Activated CD4-positive, alpha-beta T cell treated with anti-CD3 and anti-CD28 coated beads, Interleukin-2, amount 10 ng/mL, durations not matched to agents 24 days and 14 days (primary cell): ENCODE data around the gene NRIP3. TPM values are rescaled to one million over a fixed set of nuclear protein-coding genes. Genes with fewer than 3 reads are reported as not detected.
"Not testable (repeated sequence)": the region's sequence is repeated elsewhere in the genome, so short reads cannot be mapped to it uniquely, and the experiment has no call there.

Source experiments
- DNase-seq: peaks from one replicate; pipeline ENCODE4 v3.0.0; 2022
- H3K27ac Mint-ChIP-seq: one replicate; pipeline ENCODE4 v1.8.0; 2022; ENCODE audit warnings: mild to moderate bottlenecking, mixed read lengths
- H3K27me3 Mint-ChIP-seq: one replicate; pipeline ENCODE4 v1.8.0; 2022; ENCODE audit warnings: mixed read lengths
- H3K36me3 Mint-ChIP-seq: one replicate; pipeline ENCODE4 v1.8.0; 2022; ENCODE audit warnings: low read depth, mild to moderate bottlenecking, mixed read lengths
- H3K4me1 Mint-ChIP-seq: one replicate; pipeline ENCODE4 v1.8.0; 2021; ENCODE audit warnings: mixed read lengths
- H3K4me3 Mint-ChIP-seq: one replicate; pipeline ENCODE4 v1.8.0; 2022; ENCODE audit warnings: mild to moderate bottlenecking, moderate library complexity, mixed read lengths
- H3K9me3 Mint-ChIP-seq: one replicate; pipeline ENCODE4 v1.8.0; 2021; ENCODE audit warnings: mixed read lengths
- intact Hi-C: fragments of 100-400 bp; cut with micrococcal nuclease; formaldehyde crosslinking; loops from one replicate; pipeline ENCODE4 v1.15.1; 2023
- total RNA-seq: library from RNA; stranded (reverse); gene quantifications from 2 replicates; pipeline ENCODE4 v1.2.3, GENCODE V29; 2022

The NRIP3 gene
- total RNA-seq, 1 donor from 2014 or later = 4.8 TPM

DNA sequence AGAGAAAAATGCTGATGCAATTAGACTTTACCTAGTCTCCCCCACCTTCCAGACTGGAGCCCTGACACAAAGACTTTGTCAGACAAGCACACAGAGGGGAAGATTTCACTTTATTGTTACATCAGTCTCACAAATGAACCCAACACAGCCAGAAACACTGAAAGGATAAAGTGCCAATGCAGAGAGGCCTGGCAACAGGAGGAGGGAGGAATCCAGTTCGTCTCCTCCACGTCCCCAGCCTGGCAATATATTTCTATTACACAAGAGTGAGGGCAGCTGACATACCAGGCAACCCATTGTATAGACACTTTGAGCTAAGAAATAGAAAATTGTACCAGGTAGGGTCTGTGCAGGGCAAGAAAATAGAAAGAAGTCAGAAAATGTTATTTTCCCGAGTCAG, 23.3 kb downstream of the NRIP3 start:
- no peak for DNase-seq
- peaks cover 3% of the 10 kb centered on the region for H3K4me1 Mint-ChIP-seq
- H3K36me3 Mint-ChIP-seq = peaks cover 2% of the 10 kb centered on the region
- no peaks in the 10 kb centered on the region for H3K9me3 Mint-ChIP-seq
- H3K4me3 Mint-ChIP-seq = no peak overlapping the region
- H3K27ac Mint-ChIP-seq = no peak overlapping the region
- intact Hi-C loops = no loop called here
- no peaks in the 10 kb centered on the region for H3K27me3 Mint-ChIP-seq

DNA sequence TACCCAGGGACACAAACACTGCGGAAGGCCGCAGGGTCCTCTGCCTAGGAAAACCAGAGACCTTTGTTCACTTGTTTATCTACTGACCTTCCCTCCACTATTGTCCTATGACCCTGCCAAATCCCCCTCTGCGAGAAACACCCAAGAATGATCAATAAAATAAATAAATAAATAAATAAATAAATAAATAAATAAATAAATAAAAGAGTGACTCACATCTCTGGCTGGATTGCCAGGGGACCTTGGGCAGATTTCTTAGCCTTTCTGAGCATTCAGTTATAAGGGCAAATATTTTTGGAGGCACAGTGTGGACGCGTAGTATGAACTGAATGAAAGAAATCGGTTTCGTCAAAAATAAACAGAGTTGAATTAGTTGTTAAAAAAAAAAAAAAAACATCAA, 24.4 kb downstream of the NRIP3 start:
- DNase-seq, H3K4me3 Mint-ChIP-seq, intact Hi-C loops, H3K36me3 Mint-ChIP-seq, H3K27me3 Mint-ChIP-seq, H3K4me1 Mint-ChIP-seq, H3K9me3 Mint-ChIP-seq, H3K27ac Mint-ChIP-seq: not testable (repeated sequence)

DNA sequence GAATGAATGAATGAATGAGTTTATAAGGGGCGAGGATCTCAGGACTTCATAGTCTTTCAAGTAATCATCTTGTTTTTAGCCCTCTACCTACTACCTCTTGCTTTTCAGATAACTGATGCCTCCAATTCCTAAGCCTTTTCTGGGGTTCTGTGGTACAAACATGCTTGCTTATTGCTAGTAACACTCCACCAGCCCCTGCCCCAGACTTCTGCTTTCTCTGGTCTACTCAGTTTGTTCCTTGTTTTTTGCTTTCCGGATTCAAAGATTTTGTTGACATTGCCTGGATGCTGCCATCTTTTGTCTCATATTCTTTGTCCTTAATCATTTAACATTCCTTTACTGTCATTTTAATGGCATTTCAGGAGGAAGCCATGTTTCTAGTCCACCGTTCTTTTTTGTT, 30.7 kb downstream of the NRIP3 start:
- DNase-seq = no peak
- Mint-ChIP-seq H3K27ac (no peak overlapping the region), H3K4me1 (no peaks in the 10 kb centered on the region), H3K36me3 (no peaks in the 10 kb centered on the region), H3K4me3 (no peak overlapping the region), H3K9me3 (no peaks in the 10 kb centered on the region), H3K27me3 (no peaks in the 10 kb centered on the region)
- intact Hi-C loops = no loop called here

DNA sequence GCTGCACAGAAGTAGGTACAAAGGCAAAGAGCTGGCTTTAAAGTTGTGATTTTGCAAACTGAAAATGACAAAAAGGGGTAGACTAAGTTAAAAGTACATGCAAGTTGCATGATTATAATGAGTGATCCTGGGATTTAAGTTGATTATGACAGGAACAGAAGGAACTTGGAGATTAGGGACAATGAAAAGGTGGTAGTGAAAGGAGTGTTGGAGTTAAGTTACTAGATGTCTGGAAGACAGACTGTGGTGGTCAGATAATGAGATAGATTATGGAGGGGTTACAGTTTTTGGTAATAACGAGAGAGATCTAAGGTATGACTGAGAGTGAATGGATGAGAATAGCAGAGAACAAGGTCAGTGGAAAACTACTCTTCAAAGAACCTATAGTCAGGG, 31.9 kb downstream of the NRIP3 start:
- peaks cover 2% of the 10 kb centered on the region for H3K4me1 Mint-ChIP-seq
- no peak overlapping the region for H3K4me3 Mint-ChIP-seq
- intact Hi-C loops = no loop called here
- no peaks in the 10 kb centered on the region for H3K27me3 Mint-ChIP-seq
- no peaks in the 10 kb centered on the region for H3K36me3 Mint-ChIP-seq
- DNase-seq = no peak
- H3K27ac Mint-ChIP-seq = no peak overlapping the region
- no peaks in the 10 kb centered on the region for H3K9me3 Mint-ChIP-seq

DNA sequence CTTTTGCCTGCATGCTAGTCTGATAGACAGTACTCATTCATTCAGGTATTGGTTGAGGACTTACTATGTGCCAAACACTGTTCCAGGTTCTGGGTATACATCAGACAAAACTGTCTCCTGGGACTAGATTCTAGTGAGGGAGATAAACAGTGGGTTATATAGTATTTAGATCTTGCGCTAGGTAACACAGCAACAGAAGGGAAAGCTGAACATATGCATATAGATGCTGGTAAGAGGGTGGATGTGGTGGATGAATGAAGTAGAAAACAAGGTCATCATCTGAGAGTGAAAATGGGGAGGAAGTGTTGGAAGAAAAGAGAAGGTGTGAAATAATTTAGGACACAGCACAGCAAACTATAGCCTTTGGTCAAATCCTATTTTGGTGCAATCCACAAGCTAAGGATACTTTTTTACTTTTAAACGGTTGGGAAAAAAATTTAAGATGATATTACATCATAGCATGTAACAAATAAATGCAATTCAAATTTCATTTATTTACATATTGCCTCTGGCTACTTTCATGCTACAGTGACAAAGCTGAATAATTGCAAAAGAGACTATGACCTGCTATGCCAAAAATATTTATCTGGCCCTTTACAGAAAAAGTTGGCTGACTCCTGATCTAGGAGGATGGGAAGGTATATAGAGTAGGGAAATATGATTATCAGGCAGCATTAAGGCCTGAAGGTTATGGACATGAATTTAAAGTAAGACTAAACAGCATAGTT, 32.4 kb downstream of the NRIP3 start:
- Mint-ChIP-seq H3K27ac (no peak overlapping the region), H3K4me3 (no peak overlapping the region)
- intact Hi-C loops = no loop called here

DNA sequence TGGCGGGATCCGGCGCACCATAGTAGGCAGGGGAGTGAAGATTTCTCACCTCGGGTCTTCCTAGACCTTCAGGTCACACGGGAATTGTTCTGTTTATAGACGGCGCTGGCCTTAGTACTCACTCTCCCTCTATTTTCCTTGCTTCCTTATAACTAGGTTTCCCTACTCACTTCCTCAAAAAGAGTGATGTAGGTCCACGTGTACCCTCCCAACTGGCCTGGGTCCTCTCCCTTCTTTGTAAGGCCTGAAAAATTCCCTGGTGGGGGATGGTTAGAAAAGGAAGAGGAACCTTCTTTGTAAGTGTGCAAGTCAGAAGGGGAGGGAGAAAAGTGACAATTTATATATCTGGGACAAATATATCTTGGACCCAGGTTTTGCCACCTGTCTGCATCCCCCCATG, 36.6 kb downstream of the NRIP3 start:
- Mint-ChIP-seq H3K27ac (no peak overlapping the region), H3K4me3 (no peak overlapping the region), H3K36me3 (peaks cover 5% of the 10 kb centered on the region), H3K4me1 (peaks cover 26% of the 10 kb centered on the region), H3K27me3 (no peaks in the 10 kb centered on the region), H3K9me3 (no peaks in the 10 kb centered on the region)
- DNase-seq = no peak
- intact Hi-C loops = loop anchor here (10.0 kb wide), 2 partner anchors 608 to 742 kb away; partner anchors contain the start of gene WEE1

More for the DNA sequence above, 32.4 kb downstream of the NRIP3 start:
- Mint-ChIP-seq H3K4me1 (peaks cover 7% of the 10 kb centered on the region), H3K9me3 (no peaks in the 10 kb centered on the region), H3K27me3 (no peaks in the 10 kb centered on the region), H3K36me3 (no peaks in the 10 kb centered on the region)
- DNase-seq = no peak

DNA sequence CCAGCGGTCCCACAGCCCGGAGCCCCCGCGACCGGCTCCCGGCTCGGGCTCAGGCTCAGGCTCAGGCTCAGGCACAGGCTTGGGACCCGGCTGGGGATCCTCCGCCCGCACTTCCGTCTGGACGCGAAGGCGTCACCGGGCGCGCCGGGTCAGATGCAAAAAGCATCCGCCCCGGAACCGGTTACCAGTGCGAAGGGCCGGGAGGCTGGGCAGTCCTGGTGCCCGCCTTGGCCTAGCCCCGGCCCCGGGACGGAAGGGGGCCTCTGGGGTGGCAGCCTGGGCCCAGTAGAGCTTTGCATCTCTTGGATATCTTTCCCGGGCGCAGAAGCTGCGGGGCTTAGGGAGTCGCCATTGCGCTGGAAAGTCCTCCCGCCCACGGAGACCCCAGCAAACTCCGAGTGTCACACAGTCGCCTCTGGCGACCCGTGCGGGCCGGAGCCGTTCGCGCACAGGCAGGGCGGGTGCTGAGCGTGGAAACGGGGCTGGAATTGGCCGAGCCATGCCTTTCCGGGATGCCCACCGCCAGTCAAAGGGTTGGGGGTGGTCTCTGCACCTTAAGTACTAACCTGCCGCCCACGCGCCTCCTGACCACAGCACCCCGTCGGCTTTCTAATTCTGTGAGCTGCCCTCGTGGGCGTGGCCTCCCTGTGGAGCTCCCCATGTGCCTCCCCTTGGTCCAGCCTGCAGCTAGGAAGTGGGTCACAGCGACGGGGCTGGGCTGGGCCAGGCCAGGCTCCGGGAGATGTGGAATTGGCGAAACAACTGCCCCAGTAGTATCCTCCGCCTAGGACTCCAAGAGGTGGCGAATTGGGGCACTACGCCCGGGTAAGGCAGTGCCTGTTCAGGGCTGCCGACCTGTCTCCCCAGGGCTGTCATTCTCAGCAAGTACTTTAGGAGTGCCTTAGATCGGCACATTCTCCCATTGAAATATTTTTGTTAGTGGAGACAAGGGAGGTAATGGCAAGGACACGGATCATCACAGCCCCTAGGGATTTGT, 39.2 kb downstream of the NRIP3 start, which contains the start of gene TMEM9B:
Gene TMEM9B, minus strand, starts transcription at position 119 of the 997 bp plus-strand sequence. CDS start 129 bp downstream, outside the sequence.
- Mint-ChIP-seq H3K4me3 (peak within 1 kb of the TSS; percentile 100), H3K9me3 (no peaks in the 10 kb centered on the region), H3K36me3 (peaks cover 7% of the 10 kb centered on the region), H3K27ac (peak within 1 kb of the TSS; percentile 95), H3K27me3 (no peaks in the 10 kb centered on the region), H3K4me1 (peaks cover 30% of the 10 kb centered on the region)
- peak; percentile 95 for DNase-seq
- intact Hi-C loops = loop anchor here (1.0 to 10.0 kb wide), 9 partner anchors 39 to 977 kb away; partner anchors contain the start of genes AKIP1, EIF3F, IPO7 and WEE1

DNA sequence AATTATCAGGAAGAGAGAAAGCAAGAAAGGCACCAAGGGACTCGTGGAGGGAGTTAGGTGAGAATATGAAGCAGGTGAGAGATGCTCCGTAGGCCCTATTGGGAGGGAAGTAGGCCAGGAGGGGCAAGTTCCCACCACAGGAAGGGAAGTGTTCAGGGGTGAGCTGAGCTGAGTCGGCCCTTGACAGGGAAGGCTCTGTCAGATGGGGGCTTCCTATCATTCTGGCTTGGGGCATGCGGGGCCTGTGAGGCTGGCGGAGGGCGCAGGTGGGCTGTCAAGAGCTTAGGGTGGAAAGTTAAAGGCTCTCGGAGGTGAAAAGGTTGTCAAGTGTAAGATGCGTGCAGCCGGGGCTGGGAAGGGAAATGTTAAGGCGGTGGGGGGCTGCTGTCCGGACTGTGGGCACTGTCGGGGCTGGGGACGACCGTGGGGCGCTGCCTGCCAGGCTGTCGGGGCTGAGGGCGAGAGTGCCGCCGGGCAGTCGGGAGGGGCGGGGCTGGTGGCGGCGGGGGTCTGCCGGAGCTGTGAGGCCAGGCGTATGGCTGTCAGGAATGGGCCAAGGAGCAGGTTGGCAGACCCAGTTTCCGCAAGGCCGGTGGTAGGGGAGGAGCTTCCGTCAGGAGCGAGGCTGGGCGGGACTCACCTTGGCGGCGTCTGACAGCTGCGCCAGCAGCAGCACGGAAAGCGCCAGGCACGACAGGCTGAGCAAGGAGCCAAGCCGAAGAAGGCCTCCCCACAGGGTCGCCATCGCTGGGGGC, 40.1 kb downstream of the NRIP3 start:
- H3K9me3 Mint-ChIP-seq = no peaks in the 10 kb centered on the region
- peak overlapping the region; percentile 100 for H3K4me3 Mint-ChIP-seq
- peak; percentile 94 for DNase-seq
- H3K27me3 Mint-ChIP-seq = no peaks in the 10 kb centered on the region
- peaks cover 7% of the 10 kb centered on the region for H3K36me3 Mint-ChIP-seq
- peaks cover 33% of the 10 kb centered on the region for H3K4me1 Mint-ChIP-seq
- intact Hi-C loops = loop anchor here (1.0 to 10.0 kb wide), 9 partner anchors 40 to 976 kb away; partner anchors contain the start of genes AKIP1, EIF3F, IPO7 and WEE1
- H3K27ac Mint-ChIP-seq = peak overlapping the region; percentile 95

DNA sequence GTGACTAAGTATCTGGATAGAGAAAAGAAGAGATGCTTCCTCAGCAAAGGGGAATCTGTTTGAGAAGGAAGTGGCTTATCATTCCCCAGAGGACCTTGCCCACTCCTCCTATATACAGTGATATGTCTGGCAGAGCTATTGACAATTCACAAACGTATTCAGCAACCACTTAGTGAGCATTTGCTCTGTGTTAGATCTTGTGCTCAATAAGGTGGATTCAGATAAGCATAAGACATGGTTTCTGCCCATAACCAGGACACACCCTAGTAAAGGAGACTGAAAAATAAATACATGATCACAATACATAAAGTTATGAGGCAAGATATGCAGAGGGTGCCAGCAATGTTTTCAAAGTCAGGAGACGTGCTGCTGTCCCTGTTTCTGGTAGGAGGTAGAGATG, 41.0 kb downstream of the NRIP3 start:
- Mint-ChIP-seq H3K27me3 (no peaks in the 10 kb centered on the region), H3K36me3 (peaks cover 7% of the 10 kb centered on the region), H3K27ac (peak overlapping the region; percentile 78), H3K9me3 (no peaks in the 10 kb centered on the region), H3K4me3 (peak overlapping the region; percentile 100), H3K4me1 (peaks cover 34% of the 10 kb centered on the region)
- intact Hi-C loops = loop anchor here (5.0 to 10.0 kb wide), 5 partner anchors 174 to 976 kb away; partner anchors contain the start of genes EIF3F, WEE1 and ZNF143
- DNase-seq = no peak

DNA sequence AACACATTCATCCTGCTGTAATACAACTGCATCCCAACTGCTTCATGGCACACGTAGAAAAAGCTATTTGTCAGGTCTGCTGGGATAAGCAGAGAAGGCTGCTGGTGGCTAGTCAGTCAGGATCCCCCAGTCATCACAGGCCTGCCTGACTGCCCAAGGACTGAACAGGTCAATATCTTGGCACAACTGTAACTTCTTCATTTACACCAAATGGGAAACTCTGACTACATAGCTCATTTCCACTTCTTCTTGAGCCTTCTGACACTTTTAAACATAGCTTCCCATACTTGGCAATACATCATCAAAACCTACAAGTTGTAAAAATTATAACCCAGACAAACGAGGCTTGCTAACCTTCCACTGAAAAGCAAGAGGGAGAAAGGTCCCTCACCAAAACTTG, 42.4 kb downstream of the NRIP3 start:
- intact Hi-C loops = loop anchor here (5.0 to 10.0 kb wide), 5 partner anchors 176 to 974 kb away; partner anchors contain the start of genes EIF3F, WEE1 and ZNF143
- peak overlapping the region; percentile 36 for H3K27ac Mint-ChIP-seq
- DNase-seq = no peak
- H3K4me1 Mint-ChIP-seq = peaks cover 36% of the 10 kb centered on the region
- no peaks in the 10 kb centered on the region for H3K27me3 Mint-ChIP-seq
- no peak overlapping the region for H3K4me3 Mint-ChIP-seq
- H3K9me3 Mint-ChIP-seq = no peaks in the 10 kb centered on the region
- H3K36me3 Mint-ChIP-seq = peaks cover 13% of the 10 kb centered on the region

DNA sequence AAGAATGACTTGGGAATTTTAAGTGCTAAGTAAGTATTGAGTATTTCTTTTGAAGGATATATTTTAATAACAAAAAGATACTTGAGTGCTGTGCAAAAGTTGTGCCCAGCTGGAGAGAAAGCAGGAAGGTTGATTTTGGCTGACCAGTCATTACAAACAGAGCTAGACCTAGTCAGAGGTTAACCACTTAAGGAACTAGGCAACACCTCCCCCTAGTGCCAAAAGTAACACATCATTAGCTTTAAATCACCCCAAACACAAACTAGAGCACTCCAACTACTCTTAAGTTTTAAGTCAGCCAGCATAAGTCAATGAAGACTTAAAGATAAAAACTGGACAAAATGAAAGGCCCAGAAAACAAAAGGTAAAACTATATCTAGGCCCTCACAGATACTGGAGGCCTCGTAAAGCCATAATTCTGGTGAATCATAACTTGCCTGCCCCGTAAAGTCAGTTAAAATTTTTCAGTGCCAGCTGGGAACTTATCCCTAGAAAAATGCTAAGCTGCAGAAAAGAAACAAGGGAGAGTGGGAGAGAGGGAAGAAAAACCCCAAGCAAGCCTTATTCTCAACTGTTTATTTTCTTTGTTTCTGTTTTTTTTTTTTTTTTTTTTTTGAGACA, 44.1 kb downstream of the NRIP3 start:
- no peak overlapping the region for H3K27ac Mint-ChIP-seq
- H3K4me3 Mint-ChIP-seq = no peak overlapping the region
- intact Hi-C loops = loop anchor here (1.0 to 10.0 kb wide), 6 partner anchors 45 to 972 kb away; partner anchors contain the start of genes EIF3F, WEE1 and ZNF143
- H3K4me1 Mint-ChIP-seq = peaks cover 29% of the 10 kb centered on the region
- H3K27me3 Mint-ChIP-seq = no peaks in the 10 kb centered on the region
- peak; percentile 83 for DNase-seq
- no peaks in the 10 kb centered on the region for H3K9me3 Mint-ChIP-seq
- peaks cover 21% of the 10 kb centered on the region for H3K36me3 Mint-ChIP-seq

DNA sequence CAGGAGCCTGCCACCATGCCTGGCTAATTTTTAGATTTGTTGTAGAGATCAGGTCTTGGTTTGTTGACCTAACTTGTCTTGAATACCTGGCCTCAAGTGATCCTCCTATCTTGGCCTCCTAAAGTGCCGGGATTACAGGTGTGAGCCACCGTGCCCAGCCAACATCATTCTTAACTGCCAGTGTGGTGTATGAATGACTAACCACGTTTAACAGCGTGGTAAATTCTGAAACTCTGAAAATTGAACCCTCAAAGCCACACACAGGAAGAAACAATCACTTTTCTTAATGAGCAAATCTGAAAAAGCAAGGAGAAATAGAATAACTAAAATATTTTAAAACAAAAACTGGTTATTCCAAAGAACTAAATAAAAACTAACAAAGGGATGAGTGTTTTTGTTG, 46.9 kb downstream of the NRIP3 start:
- Mint-ChIP-seq H3K4me3 (no peak overlapping the region), H3K27me3 (no peaks in the 10 kb centered on the region), H3K4me1 (peaks cover 17% of the 10 kb centered on the region), H3K27ac (no peak overlapping the region), H3K36me3 (peaks cover 29% of the 10 kb centered on the region), H3K9me3 (no peaks in the 10 kb centered on the region)
- DNase-seq = no peak
- intact Hi-C loops = no loop called here

DNA sequence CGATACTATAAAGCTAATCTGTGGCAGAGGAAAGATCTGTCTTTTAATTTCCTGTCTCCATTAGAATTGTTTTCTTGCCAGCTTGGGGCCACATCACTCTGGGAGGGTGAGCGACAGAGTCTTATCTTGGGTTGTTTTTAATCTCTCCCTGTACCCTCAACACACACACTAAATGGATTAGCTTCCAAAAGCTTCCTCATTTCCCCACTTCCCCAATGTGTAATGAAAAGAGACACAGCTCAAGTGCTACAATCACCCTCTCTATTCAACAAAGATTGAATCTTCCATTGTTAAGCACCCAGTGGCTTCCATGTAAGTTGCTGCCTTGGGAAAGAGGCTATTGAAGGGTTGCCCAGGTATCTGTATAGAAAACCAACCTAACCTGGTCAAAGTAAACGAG, 54.9 kb downstream of the NRIP3 start:
- Mint-ChIP-seq H3K27me3 (peaks cover 2% of the 10 kb centered on the region), H3K36me3 (peaks cover 38% of the 10 kb centered on the region)
- no peak for DNase-seq

More for the DNA sequence above, 54.9 kb downstream of the NRIP3 start:
- intact Hi-C loops = no loop called here
- Mint-ChIP-seq H3K27ac (no peak overlapping the region), H3K9me3 (no peaks in the 10 kb centered on the region), H3K4me3 (no peak overlapping the region), H3K4me1 (no peaks in the 10 kb centered on the region)
